HUDEP-2 (cell line): ENCODE data around the gene LSP1.

Source experiments
- DNase-seq, 76 experiments: peaks; one replicate each; lab custom pipeline; 2025; ENCODE audit not compliant: unreplicated experiment in 76 of 76; lab: John Stamatoyannopoulos, UW

The LSP1 gene

GRCh38 chr11:1913271-1914060 is 60.6 kb downstream of the LSP1 start:
- DNase-seq = no peak

DNA sequence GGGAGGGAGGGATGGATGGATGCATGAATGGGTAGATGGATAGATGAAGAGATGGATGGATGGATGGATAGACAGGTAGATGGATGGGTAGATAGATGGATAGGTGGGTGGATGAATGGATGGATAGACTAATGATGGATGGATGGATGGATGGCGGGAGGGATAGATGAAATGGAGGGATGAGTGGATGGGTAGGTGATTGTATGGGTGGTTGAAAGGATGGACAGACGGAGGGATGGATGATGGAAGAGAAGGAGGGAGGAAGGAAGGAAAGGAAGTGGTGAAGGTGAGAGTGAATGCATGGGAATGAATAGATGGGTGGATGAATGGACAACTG is 62.9 kb downstream of the LSP1 start:
- no peak for DNase-seq

GRCh38 chr11:1916132-1916985 is 63.5 kb downstream of the LSP1 start:
- DNase-seq = no peak

DNA sequence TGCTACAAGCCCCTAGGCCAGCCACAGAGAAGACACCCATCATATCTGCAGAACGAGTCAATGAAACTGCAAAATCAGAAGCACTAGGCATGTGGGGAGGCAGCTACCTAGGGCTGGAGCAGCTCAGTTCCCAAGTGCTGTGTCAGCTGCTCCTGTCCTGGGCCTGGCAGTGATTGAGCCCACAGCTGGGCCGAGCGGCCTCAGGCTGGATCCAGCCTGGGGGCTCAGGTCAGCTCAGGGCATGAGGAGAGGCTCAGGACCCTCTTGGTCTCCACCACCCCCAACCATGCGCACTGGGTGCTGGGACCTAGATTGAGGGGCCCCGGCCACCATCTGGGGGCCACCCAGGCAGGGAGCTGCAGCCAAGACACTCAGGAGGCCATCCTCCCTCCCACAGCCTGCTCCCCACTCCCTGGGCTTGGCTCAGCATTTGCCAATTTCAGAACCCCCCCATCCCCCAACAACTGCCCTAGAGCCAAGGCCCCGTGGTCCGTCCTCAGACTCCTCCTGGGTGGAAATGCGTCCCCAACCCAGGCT is 64.2 kb downstream of the LSP1 start:
- no peak for DNase-seq

DNA sequence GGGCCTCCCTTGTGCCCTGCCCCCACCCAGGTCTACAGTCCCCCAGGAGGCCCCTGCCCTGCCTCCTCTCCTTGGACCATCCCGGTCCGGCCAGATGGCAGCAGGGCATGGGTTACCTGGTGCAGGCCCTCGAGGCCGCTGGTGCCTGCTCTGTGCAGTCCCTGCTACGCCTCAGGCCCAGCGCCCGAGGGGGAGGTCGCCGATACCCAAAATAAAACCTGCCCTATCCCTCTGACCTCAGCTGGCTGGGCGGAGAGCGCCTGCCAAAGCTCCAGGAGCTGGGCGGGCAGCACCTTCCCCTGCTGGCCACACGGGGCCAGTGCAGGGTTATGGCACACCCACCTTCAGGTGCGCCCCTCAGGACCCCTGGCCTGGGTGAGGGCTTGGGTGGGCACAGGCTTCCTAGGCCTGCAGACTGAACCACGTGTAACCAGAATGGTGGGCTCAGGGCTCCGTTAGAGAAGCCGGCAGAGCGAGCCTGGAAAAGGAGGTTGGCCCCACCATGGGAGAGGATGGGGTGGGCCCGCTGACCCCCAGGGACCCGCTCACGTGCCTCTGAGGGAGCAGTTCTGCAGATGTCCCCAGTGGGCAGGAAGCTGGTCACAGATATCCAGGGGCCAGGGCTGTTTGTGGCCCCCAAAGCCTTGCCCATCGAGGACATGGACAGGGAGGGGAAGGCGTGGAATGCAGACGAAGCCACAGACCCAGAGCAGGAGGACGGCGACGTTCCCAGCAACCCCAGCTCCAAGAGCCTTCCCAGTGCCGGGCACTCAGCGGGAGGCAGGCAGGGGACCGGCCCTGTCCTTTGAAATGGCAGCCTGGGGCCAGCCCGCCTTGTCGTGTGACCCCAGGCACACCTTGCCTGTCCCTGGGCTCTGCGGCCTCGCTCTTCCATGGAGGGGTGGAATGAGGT is 64.9 kb downstream of the LSP1 start:
- no peak for DNase-seq

DNA sequence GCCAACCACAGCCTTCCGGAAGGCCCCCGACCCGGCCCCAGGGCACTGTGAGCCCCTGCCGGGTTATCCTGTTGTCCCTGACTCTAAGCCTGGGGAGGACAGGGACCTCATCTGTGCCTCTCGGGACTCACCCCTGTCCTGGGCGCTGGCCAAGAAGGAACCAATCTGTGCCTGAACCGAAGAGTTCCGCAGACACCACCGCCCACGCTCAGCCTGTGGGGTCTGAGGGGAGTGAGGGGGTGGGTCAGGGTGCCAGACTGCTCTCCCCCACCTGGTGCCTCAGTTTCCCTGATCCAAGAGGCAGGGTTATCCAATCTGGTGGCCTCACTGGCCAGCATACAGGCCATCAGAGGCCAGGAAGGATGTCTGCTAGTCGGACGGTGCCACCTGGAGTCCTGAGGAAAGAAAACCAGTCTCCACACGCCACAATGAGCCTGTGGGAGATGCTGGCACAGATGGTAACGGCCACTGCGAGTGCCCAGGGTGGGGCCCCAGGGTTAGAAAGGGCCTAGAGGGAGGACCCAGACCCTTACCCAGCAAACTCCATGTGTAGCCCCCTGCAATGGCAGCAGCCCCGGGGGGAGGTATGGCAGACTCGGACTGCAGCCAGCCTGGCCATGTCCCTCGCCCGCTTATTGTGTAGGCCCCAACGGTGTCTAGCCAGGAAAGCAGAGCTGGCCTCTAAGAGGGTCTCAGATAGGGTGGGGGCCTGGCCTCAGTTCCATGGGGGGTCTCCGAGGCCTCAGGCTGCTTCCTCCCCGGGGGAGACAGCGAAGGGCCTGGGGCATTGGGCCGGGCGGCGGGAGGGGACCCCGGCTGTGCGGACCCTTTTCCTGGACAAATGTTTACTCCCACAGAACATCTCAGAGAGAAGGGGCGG is 65.8 kb downstream of the LSP1 start:
- DNase-seq = no peak

GRCh38 chr11:1919391-1920127 is 66.7 kb downstream of the LSP1 start, which contains the start of gene TNNT3:
Gene TNNT3, plus strand, starts transcription at chr11:1919703. Its CDS starts 3,172 bp downstream, at chr11:1922875.
- DNase-seq = no peak

- DNase-seq = no peak
Measured at GRCh38 chr11:1920128-1920908, 67.4 kb downstream of the LSP1 start.

GRCh38 chr11:1920909-1921573 is 68.2 kb downstream of the LSP1 start:
- DNase-seq = no peak

GRCh38 chr11:1921574-1922141 is 68.8 kb downstream of the LSP1 start:
- no peak for DNase-seq

DNA sequence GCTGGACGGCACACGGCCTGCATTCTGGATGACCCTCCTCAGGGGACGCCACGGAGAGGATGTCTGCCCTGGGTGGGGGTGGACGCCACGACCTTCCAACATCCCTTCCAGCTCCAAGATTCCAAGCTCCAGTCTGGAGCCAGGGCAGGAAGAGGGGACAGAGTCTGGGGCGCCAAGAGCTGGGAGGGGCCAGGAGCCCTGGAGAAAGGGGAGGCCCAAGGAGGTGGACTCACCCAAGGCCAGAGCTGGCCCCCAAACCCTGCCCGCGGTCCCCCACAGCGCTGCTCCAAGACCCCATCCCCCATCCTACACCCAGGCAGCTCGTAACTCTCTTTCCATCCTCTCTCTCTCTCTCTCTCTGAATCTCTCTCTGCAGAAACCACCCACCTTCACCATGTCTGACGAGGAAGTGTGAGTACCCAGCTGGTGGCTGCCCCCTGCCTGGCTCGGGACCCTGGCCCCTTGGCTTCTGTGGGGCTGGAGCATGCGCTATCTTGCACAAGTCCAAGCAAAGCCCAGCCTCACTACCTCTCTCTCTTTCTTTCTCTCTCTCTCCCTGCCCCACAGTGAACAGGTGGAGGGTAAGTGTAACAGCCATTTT is 69.7 kb downstream of the LSP1 start:
- DNase-seq = no peak

DNA sequence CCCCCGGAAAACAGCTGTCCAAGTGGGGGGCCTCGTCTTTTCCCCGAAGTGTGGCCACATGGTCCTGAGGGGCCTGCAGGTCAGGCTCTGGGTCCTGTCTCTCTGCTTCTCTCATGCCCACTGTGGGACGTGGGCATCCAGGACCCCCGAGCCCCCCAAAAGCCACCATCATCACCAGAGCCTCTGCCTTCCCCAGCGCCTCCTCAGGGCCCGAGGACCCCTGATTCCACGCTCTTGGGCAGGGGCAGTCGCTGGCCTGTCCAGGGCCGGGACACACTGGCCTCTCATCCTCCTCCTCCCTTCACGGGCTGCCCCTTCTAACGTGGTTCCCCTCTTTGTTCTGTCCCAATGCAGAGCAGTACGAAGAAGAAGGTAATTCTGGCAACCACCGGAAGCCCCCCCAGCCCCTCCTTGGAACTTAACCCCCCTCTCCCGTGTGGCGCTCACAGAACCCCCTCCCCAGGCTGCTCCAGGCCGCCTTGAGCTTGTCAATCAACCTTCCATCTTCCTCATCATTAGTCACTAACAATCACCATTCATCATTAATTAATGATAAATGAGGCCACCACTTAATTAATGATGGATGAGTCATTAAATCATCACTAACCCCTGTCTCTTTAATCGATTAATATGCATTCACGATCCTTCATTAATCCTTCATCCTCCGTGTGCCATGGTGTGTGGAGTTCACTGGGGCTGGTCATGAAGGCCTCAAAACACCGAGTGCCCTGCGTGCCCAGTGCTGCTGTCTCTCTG is 70.5 kb downstream of the LSP1 start:
- DNase-seq = no peak

DNA sequence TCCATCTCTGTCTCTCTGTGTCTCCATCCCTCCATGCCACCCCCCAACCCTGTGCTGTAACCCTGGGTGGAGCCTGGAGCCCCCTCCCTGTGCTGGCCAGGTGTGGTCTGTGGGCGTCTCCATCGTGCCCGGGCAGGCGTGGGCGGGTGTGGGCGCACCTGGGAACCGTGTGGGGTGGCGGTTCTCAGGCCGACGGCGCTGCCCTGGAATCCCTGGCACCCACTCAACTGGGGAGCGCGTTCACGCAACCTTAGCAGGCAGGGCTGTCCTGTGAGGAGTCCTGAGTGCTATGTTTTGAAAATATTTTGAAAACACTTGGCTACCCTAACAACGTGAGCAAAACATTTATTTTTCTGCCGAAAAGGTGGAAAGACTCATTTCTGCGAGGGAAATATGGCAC is 71.3 kb downstream of the LSP1 start:
- DNase-seq = no peak

DNA sequence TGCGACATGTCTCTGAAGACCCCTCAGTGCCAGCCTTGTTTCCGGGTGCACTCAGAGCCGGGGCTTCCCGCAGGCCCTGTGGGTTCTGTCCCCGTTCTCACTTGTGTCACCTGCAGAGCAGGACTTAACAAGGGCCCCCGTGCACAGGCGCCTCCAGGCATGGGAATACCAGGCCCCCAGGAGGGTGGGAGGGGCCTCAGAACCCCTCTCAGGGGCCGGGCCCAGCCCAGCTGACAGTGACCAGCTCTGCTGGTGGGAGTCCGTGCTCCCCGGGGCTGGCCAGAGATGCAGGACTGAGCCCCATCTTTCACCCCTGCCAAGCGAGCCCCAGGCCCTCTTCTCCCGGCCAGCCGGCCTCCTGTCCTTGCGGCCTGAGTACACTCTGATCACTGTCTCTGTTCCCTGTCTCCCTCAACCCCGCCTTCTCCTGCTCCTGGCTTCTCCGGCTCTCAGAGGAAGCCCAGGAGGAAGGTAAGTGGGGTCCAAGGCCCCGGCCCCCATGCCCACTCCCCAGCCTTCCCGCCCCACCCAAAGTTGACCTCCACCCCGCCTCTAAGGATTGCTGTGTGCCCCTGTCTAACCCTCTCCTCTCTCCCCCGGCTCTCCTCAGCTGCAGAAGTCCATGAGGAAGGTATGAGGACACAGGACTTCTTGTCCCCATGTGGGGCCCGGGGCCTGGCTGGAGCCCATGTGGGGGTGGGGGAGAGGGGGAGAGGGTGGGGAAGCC is 71.9 kb downstream of the LSP1 start:
- no peak for DNase-seq

GRCh38 chr11:1925373-1926155 is 72.7 kb downstream of the LSP1 start:
- DNase-seq = no peak
